Stimulated activated CD8-positive, alpha-beta memory T cell treated with anti-CD3 and anti-CD28 coated beads, Interleukin-12 subunit alpha, Interleukin-12 subunit beta, amount 100 ng/mL, for 24 hours (primary cell): ENCODE measurements around the gene FLVCR2.

Experiments
- DNase-seq: peaks from one replicate; pipeline ENCODE4 v3.0.0-alpha.2; 2020; ENCODE audit errors: extremely low read depth

Gene FLVCR2

GRCh38 chr14:75558440-75558839 is 20.0 kb upstream of the FLVCR2 start:
- DNase-seq = no peak

DNA sequence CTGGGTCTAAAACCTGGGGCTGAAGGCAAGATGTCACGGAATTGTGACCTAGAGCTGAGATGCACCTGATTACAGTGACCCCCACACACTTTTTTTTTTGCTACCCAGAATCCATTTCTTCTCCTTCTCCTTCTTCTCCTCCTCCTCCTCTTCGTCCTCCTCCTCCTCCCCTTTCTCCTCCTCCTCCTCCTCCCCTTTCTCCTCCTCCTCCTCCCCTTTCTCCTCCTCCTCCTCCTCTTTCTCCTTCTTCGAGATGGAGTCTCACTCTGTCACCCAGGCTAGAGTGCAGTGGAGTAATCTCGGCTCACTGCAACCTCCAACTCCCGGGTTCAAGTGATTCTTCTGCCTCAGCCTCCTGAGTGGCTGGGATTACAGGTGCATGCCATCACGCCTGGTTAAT is 19.4 kb upstream of the FLVCR2 start:
- no peak for DNase-seq

- DNase-seq = no peak
These were observed 18.8 kb upstream of the FLVCR2 start for GRCh38 chr14:75559451-75560222.

GRCh38 chr14:75561013-75561432 is 17.4 kb upstream of the FLVCR2 start:
- DNase-seq = no peak

DNA sequence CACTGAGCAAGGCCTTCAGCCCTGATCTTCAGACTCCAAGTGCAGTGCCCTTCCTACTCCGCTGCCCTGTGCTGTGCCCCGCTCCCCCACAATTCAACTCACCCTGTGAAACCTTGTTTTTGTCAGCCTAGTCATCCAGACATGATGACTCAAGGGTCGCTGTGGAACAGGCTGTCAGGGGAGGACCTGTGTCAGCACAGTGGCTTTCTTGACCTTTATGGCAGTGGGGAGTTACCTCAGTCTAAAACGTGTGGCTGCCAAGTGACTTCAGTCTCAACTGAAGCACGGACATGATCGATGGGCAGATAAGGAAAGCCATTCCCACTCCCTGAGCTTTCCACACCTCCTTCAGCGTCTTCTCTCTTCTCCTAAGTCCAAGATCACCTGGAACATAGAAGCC is 16.3 kb upstream of the FLVCR2 start:
- no peak for DNase-seq

DNA sequence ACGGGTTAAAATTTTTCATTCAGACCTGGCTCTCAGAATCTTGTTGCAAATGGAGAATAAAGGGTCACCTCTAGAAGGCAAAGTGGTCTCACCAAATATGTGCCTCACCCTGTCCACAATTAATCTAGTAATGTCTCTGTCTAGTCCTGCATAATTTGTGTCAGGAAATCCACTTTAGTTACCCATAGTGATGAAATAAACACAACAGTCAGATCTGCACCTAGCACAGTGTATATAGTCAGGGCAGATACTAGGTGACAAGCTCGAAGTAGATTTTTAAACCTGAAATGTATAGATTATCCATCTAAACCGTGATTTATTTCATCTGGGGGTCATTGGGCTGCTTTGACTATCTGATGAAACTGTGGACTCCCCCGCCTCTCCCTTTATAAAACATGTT is 15.9 kb upstream of the FLVCR2 start:
- DNase-seq = no peak

DNA sequence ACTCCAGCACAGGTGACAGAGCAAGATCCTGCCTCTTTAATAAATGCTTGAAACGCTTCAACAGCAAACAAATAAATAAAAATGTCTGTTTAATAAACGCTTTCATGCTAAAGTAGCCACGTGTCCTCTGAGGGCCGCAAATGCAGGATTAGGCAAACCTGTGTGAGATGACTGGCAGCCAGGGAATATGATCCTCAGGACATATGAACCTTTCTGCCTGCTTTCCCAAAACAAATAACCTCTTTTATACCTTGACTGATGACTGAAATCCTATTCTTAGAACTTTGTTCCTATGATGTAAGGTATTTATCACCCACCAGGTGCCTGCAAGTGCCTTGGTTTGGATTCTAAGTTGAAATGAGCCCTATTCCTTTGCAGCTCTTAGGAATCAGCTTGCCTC is 14.5 kb upstream of the FLVCR2 start:
- no peak for DNase-seq

DNA sequence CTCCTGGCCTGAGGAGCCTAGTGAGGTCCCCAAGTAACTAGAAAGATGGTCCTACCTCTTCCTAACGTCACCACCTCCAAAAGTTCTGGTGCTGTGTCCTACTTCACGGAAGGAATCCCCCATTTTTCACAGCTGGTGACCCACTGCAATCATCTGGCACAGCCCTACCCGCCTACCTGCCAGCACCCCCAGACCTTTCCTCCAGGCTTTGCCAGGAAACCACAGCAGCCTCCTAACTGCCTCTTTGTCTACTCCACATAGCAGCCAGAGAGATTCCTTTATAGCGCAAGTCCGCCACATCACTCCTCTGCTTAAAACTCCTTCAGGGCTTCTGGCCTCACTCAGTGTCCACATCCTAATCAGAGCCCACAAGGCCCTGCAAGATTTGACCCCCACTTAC is 13.4 kb upstream of the FLVCR2 start:
- DNase-seq = no peak

GRCh38 chr14:75566321-75566720 is 12.1 kb upstream of the FLVCR2 start:
- DNase-seq = no peak

DNA sequence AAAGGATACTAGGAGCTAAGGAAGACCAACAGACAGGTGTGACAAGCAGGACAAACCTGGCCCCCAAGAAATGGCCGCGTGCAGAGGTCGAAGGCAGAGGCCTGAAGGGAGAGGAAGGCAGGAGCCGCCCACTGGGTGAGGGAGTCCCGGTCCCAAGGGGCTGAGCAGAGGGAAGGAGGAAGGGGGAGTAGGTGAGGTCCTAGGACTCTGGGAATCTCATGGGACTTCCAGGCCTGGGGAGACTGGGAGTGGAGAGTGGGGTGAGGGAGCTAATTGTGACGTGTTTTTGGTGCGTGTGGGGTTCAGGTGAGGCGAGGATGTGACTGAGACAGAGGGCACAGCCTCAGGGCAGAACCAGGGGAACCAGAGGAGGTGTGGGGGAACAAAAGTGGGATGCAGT is 11.7 kb upstream of the FLVCR2 start:
- DNase-seq = no peak

DNA sequence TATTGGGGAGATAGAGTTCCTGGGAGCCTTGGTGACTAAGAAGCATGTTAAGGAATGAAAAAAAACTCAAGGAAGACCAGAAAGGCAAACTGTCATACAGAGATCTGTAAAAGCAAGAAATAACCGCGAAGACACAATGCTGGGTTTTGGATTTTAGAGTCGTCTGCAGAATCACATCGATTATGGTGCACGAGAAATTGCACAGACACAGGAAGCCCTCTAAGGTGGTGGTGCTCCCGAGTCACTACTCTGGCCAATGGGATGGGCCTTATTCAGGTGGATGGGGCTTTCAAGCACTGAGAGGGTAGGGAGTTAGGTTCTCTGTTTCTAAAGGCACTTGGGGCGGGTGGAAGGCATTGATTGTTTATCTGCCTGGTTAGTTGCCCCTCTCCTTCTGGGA is 10.3 kb upstream of the FLVCR2 start:
- no peak for DNase-seq

- DNase-seq = no peak
These were observed 9.6 kb upstream of the FLVCR2 start for GRCh38 chr14:75568791-75569190.

- no peak for DNase-seq
These were observed 7.6 kb upstream of the FLVCR2 start for GRCh38 chr14:75570797-75571196.

DNA sequence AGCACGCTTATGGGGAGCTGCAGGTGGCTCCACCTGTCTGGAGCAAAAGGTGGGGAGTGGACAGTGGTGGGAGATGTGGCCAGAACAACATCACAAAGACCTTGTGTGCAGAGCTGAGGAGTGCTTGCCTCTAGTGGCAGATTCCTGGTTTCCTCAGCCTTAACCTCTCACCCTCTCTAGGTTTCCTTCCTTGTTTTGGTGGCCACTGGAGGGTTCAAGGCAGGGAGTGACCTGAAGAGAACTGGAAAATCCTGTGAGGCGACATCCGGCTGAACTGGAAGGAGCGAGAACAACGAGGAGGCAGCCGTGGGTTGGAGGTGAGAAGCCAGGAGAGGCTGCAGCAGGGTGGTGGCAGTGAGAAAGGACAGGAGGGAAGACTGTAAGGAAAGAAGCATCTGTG is 6.3 kb upstream of the FLVCR2 start:
- no peak for DNase-seq

GRCh38 chr14:75577090-75577489 is 1.3 kb upstream of the FLVCR2 start:
- DNase-seq = no peak

- DNase-seq = no peak
These were observed 705 bp upstream of the FLVCR2 start for GRCh38 chr14:75577729-75578101.

DNA sequence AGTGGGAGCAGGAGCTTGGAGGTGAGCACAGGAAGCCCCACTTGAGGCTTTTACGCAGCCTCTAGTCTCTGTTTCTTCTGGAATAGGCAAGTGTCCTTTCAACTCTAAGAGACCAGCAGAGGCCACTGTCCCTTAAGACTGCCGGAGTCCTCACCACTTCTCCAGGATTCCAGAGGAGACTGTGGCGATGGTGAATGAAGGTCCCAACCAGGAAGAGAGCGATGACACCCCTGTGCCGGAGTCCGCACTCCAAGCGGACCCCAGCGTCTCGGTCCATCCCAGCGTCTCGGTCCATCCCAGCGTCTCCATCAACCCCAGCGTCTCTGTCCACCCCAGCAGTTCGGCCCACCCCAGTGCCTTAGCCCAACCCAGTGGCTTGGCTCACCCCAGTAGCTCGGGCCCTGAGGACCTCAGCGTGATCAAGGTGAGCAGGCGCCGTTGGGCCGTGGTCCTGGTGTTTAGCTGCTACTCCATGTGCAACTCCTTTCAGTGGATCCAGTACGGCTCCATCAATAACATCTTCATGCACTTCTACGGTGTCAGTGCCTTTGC is 442 bp downstream of the FLVCR2 start:
- DNase-seq = no peak

DNA sequence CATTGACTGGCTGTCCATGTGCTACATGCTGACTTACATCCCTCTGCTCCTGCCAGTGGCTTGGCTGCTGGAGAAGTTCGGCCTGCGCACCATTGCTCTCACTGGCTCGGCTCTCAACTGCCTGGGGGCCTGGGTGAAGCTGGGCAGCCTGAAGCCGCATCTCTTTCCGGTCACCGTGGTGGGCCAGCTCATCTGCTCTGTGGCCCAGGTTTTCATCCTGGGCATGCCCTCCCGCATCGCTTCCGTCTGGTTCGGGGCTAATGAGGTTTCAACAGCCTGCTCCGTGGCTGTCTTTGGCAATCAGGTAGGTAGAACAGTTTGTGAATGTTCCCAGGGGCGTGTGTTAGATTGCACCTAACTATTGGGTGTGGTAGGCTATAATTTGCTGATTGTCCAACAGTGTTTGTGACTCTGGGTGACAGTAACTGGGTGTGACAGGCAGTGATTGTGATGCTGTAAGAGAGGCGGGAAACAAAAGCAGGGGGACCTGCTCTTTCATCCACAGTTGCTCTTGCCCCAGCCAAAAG is 981 bp downstream of the FLVCR2 start:
- DNase-seq = no peak

- no peak for DNase-seq
These were observed 1.5 kb downstream of the FLVCR2 start for GRCh38 chr14:75579882-75580281.

- no peak for DNase-seq
These were observed 9.0 kb downstream of the FLVCR2 start for GRCh38 chr14:75587388-75587787.

- no peak for DNase-seq
These were observed 11.5 kb downstream of the FLVCR2 start for GRCh38 chr14:75589931-75590330.

DNA sequence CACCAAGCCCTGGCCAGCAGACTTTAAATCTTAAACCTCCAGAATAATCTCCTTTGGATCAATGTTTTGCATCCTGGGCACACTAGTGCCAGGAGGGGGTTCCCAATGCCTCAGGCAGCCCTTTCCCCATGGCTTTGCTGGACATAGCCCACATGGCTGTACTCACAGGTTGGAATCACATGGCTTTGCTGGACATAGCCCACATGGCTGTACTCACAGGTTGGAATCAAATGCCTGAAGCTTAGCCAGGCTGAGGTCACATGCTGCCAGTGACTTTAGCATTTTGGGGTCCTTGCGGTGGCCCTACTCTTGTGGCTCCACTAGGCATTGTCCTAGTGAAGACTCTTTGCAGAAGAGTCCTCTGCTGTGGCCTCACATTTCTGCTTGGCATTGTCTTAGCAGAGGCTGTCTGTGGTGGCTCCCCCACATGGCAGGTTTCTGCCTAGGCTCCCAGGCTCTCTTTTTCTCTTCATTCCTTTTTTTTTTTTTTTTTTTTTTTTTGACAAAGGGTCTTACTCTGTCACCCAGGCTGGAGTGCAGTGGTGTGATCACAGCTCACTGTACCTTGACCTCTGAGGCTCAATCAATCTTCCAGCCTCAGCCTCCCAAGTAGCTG is 13.0 kb downstream of the FLVCR2 start:
- no peak for DNase-seq

DNA sequence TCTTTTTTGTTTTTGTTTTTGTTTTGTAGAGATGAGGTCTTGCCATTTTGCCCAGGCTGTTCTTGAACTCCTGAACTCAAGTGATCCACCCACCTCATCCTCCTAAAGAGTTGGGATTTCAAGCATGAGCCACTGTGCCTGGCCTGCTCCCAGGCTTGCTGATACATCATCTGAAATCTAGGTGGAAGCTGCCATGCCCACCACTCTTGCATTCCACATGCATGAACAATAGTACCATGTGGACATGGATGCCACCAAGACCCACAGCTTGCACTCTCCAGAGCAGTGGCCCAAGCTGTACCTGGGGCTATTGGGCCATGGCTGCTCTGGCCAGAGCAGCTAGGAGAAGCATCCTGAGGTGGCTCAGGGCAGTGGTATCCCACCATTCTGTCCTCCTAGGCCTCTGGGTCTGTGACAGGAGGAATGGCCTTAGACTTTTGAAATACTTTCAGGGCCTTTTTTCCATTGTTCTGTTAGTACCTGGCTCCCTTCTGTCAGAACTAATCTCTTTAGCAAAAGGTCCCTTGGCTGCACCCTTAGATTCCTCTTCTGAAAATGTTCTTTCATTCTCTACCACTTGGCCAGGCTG is 13.7 kb downstream of the FLVCR2 start:
- no peak for DNase-seq
